IMR-90 (cell line): ENCODE results near the gene FAM180A.

Experiments
- BHLHE40 ChIP-seq: fragments of 150-350 bp; IDR thresholded peaks from 2 replicates; pipeline ENCODE4 v1.6.1; 2016; ENCODE audit warnings: mild to moderate bottlenecking, low read depth, low read length
- CHD1 ChIP-seq: IDR thresholded peaks from 2 replicates; pipeline ENCODE4 v1.6.1; 2012; ENCODE audit warnings: low read depth, low read length, improper control_type of control experiment
- MAFK ChIP-seq: IDR thresholded peaks from 2 replicates; pipeline ENCODE4 v1.6.1; 2012; ENCODE audit warnings: low read depth, low read length, improper control_type of control experiment
- POLR2A ChIP-seq: IDR thresholded peaks from 2 replicates; pipeline ENCODE4 v1.6.1; 2012; ENCODE audit warnings: mild to moderate bottlenecking, low read depth, low read length
- RFX5 ChIP-seq: IDR thresholded peaks from 2 replicates; pipeline ENCODE4 v1.8.0; 2012; ENCODE audit warnings: low read depth, mild to moderate bottlenecking, low read length, moderate library complexity
- SMC3 ChIP-seq: fragments of 150-350 bp; IDR thresholded peaks from 2 replicates; pipeline ENCODE4 v1.6.1; 2016; ENCODE audit warnings: low read depth, mild to moderate bottlenecking, antibody characterized with exemption, low read length, moderate library complexity
- TF ChIP-seq, protein P1 (sequence below): conservative IDR thresholded peaks from 2 replicates; pipeline ENCODE4 v1.5.1; 2012; ENCODE audit warnings: mild to moderate bottlenecking, low read depth, low read length, improper control_type of control experiment
- TF ChIP-seq, protein P2 (sequence below): fragments of 150-350 bp; IDR thresholded peaks from 2 replicates; pipeline ENCODE4 v1.6.1; 2016; ENCODE audit warnings: low read depth, mild to moderate bottlenecking, low read length, moderate library complexity, borderline replicate concordance
- TF ChIP-seq, protein P3 (sequence below): fragments of 150-350 bp; IDR thresholded peaks from 2 replicates; pipeline ENCODE4 v1.6.1; 2017; ENCODE audit warnings: mild to moderate bottlenecking, antibody characterized with exemption, low read length, low read depth

DNA sequence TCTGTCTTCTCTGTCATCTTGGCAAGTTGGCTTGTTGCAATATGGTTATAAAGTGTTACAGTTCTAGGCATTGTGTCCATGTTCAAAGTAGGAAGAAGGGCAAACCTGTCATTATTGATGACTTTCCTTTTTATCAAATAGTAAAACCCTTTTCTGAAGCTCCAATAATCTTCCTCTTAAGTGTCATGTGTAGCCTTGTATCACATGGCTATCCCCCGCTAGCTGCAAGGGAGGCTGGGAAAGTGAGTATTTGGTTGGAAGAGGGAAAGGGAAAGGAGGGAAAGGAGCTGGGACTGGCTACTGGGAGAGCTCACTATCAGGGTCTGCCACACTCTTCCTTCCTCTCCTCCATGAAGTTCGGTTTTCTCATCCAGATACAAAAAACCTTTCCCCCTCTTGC is 45.2 kb upstream of the FAM180A start:
- TF ChIP-seq, protein P1, sequence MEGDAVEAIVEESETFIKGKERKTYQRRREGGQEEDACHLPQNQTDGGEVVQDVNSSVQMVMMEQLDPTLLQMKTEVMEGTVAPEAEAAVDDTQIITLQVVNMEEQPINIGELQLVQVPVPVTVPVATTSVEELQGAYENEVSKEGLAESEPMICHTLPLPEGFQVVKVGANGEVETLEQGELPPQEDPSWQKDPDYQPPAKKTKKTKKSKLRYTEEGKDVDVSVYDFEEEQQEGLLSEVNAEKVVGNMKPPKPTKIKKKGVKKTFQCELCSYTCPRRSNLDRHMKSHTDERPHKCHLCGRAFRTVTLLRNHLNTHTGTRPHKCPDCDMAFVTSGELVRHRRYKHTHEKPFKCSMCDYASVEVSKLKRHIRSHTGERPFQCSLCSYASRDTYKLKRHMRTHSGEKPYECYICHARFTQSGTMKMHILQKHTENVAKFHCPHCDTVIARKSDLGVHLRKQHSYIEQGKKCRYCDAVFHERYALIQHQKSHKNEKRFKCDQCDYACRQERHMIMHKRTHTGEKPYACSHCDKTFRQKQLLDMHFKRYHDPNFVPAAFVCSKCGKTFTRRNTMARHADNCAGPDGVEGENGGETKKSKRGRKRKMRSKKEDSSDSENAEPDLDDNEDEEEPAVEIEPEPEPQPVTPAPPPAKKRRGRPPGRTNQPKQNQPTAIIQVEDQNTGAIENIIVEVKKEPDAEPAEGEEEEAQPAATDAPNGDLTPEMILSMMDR, result no peak
- TF ChIP-seq CHD1, result no peak
- no peak for TF ChIP-seq BHLHE40
- no peak for TF ChIP-seq POLR2A
- TF ChIP-seq, protein P2, sequence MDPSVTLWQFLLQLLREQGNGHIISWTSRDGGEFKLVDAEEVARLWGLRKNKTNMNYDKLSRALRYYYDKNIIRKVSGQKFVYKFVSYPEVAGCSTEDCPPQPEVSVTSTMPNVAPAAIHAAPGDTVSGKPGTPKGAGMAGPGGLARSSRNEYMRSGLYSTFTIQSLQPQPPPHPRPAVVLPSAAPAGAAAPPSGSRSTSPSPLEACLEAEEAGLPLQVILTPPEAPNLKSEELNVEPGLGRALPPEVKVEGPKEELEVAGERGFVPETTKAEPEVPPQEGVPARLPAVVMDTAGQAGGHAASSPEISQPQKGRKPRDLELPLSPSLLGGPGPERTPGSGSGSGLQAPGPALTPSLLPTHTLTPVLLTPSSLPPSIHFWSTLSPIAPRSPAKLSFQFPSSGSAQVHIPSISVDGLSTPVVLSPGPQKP, result no peak
- TF ChIP-seq RFX5, result no peak
- TF ChIP-seq, protein P3, sequence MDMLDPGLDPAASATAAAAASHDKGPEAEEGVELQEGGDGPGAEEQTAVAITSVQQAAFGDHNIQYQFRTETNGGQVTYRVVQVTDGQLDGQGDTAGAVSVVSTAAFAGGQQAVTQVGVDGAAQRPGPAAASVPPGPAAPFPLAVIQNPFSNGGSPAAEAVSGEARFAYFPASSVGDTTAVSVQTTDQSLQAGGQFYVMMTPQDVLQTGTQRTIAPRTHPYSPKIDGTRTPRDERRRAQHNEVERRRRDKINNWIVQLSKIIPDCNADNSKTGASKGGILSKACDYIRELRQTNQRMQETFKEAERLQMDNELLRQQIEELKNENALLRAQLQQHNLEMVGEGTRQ, result no peak
- no peak for TF ChIP-seq SMC3
- no peak for TF ChIP-seq MAFK
